ENCODE measurements around the gene SPATA46. TPM values are rescaled to one million over a fixed set of nuclear protein-coding genes. Genes with fewer than 3 reads are reported as not detected.

Gene SPATA46
- total RNA-seq, 4 donors from 2014 or later: not detected

DNA sequence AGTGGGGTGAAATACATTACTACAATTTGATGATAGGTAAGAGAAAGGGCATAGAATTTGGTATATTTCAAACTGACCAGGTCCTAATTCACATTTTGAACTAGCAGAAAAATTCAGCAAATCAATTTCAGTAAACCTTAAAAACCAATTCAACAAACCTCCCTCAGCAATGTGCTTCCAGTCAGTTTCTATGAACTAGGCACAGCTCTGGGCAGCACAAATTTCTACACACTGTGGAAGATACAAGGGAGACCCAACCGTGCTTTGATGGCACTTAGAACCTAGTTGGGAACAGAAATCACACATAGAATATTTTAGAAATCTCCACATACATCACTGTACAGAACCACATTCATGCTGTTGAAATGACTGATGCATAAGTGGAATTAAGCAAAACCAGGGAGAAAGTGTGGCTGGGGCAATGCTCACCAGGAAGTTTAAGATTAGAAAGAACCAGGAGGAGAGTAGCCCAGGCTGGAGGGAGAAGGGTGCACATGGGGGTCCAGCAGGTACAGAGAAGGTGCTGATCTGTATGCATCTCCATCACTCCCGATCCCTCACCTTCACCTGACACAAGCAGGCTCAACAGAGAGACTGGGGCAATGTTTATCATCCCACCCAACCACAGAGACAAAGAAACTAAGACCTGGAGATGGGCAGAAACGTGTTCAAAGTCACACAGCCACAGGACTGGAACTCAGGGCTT lies 19.7 kb upstream of the SPATA46 start:
- in situ Hi-C loops (cut with MboI; ENCODE audit: low pct_ligation_motif_present in 1 of 4, low pct_unique_long_range_greater_than_20kb in 1 of 4, low sequenced_read_pairs in 3 of 4): loop anchor here in 2 of 4 donors (10.0 to 25.0 kb wide), 2 partner anchors 342 to 609 kb away; no protein-coding TSS in a partner anchor
- 63 to 83% methylated on average over 2 to 3 of the region's 3 CpGs for WGBS, 2 donors (ENCODE audit: low coverage in 1 of 2)

DNA sequence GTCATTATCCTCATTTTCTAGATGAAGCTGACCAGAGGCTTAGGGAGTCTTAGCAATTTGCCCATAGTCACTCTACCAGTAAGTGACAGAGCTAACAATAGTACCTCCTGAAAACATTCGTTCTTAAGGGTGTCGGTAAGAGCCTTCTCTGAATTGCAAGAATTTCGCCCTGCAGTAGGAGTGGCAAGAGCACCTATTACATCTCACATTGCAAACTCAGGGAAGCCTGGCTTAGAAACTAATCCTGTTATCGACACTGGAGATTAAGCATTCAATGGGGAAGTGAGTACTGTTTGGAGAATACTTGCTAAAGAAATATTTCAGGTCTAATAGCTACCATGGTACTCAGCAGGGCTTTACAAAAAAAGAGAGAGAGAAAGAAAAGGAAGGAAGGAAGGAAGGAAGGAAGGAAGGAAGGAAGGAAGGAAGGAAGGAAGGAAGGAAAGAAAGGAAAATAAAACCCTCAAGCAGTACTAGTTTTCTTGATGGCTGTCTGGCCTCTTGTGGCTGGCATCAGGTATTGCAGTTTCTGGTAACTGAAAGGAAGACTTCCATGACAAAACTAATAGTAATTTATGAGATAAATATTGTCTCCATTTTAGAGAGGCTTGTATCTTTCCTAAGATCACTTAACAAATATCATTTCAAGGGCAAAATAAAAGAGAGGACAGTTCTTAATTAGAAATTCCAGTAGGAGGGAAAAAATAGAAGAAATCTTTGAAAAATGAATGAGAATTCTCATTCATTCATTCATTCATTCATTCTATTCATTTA lies 15.3 kb upstream of the SPATA46 start:
- TF ChIP-seq, protein P1, sequence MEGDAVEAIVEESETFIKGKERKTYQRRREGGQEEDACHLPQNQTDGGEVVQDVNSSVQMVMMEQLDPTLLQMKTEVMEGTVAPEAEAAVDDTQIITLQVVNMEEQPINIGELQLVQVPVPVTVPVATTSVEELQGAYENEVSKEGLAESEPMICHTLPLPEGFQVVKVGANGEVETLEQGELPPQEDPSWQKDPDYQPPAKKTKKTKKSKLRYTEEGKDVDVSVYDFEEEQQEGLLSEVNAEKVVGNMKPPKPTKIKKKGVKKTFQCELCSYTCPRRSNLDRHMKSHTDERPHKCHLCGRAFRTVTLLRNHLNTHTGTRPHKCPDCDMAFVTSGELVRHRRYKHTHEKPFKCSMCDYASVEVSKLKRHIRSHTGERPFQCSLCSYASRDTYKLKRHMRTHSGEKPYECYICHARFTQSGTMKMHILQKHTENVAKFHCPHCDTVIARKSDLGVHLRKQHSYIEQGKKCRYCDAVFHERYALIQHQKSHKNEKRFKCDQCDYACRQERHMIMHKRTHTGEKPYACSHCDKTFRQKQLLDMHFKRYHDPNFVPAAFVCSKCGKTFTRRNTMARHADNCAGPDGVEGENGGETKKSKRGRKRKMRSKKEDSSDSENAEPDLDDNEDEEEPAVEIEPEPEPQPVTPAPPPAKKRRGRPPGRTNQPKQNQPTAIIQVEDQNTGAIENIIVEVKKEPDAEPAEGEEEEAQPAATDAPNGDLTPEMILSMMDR (IDR thresholded peaks at IDR 0.05): peak; percentile 80 to 95 (median 83)
- TF ChIP-seq POLR2A (IDR thresholded peaks at IDR 0.05): no peak
- Histone ChIP-seq H3K27ac (no peak overlapping the region), H3K36me3 (no peaks in the 10 kb centered on the region), H3K4me1 (peaks cover 3 to 21% (median 5%) of the 10 kb centered on the region in 4 donors), H3K4me3 (no peak overlapping the region), H3K9me3 (no peaks in the 10 kb centered on the region), H3K27me3 (peaks cover 8% of the 10 kb centered on the region)
- intact Hi-C loops (cut with DNase I; ENCODE audit: low total_unique reads): no loop called here
- no peak for DNase-seq
- 55% methylated on average over 4 of the region's 4 CpGs; no CpG with 5 or more reads in 1 of the 2 donors for WGBS, 2 donors (ENCODE audit: low coverage in 1 of 2)
- in situ Hi-C loops (cut with MboI; ENCODE audit: low pct_ligation_motif_present in 1 of 4, low pct_unique_long_range_greater_than_20kb in 1 of 4, low sequenced_read_pairs in 3 of 4): loop anchor here in 2 of 4 donors (10.0 to 25.0 kb wide), 2 partner anchors 337 to 605 kb away; no protein-coding TSS in a partner anchor

More for the DNA sequence above, 19.7 kb upstream of the SPATA46 start:
- intact Hi-C loops (cut with DNase I; ENCODE audit: low total_unique reads): loop anchor here (5.0 kb wide), 1 partner anchor 339 kb away; no protein-coding TSS in a partner anchor
- TF ChIP-seq EP300 (IDR thresholded peaks at IDR 0.05; ENCODE audit: low read depth) (no peak), POLR2AphosphoS5 (IDR thresholded peaks at IDR 0.05) (no peak), POLR2A (IDR thresholded peaks at IDR 0.05) (no peak)
- TF ChIP-seq, protein P1 (IDR thresholded peaks at IDR 0.05): no peak
- no peak for DNase-seq
- H3K27me3 ChIP-seq: peaks cover 8% of the 10 kb centered on the region
- H3K36me3 ChIP-seq: no peaks in the 10 kb centered on the region
- H3K4me3 ChIP-seq: no peak overlapping the region
- H3K27ac ChIP-seq: no peak overlapping the region
- H3K4me1 ChIP-seq: peaks cover 0 to 6% (median 0%) of the 10 kb centered on the region in 4 donors
- no peaks in the 10 kb centered on the region for H3K9me3 ChIP-seq

DNA sequence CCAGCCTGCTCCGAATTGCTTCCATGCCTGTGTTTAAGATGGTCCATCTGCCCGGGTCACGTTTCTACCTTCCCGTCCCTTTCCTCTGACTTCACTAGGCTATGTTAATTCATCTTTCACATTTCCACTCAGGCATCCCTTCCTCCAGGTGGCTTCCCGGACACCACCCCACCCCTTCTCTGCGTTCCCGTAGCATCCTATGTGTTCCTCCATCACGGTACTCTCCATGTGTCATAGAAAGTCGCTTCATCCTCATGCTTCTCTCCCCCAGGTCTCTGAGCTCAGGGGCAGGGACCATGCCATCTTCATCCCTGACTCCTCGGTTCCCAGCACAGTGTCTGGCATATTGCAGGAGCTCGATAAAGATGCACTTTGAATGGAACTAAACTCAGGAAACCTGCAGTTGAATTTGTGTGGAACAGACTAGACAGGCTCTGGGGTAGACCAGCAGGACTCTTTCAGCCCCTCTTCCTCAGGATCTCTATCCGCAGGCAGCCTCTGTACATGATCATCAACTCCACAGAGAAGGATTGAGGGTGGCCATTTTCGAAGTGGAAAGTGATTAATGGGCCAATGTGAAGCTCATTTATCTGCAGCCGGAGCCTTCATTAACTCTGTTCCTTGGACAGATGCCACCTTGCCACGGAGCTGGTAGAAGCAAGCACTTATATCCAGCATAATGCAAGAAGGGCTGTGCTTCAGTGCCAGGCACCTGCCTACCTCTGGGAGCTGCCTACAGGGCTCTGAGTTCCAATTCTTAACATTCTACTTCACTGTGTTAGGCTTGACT lies 13.9 kb upstream of the SPATA46 start:
- TF ChIP-seq, protein P1 (IDR thresholded peaks at IDR 0.05): no peak
- TF ChIP-seq POLR2AphosphoS5 (IDR thresholded peaks at IDR 0.05) (no peak), EP300 (IDR thresholded peaks at IDR 0.05; ENCODE audit: low read depth) (no peak), POLR2A (IDR thresholded peaks at IDR 0.05) (no peak)
- peaks cover 3 to 21% (median 5%) of the 10 kb centered on the region in 4 donors for H3K4me1 ChIP-seq
- no peaks in the 10 kb centered on the region for H3K9me3 ChIP-seq
- H3K4me3 ChIP-seq: no peak overlapping the region
- peaks cover 8% of the 10 kb centered on the region for H3K27me3 ChIP-seq
- no peaks in the 10 kb centered on the region for H3K36me3 ChIP-seq
- 74 to 79% methylated on average over 5 to 15 of the region's 15 CpGs for WGBS, 2 donors (ENCODE audit: low coverage in 1 of 2)
- H3K27ac ChIP-seq: no peak overlapping the region
- no peak for DNase-seq
- in situ Hi-C loops (cut with MboI; ENCODE audit: low pct_ligation_motif_present in 1 of 4, low pct_unique_long_range_greater_than_20kb in 1 of 4, low sequenced_read_pairs in 3 of 4) (loop anchor here in 2 of 4 donors (10.0 to 25.0 kb wide), 2 partner anchors 336 to 603 kb away; no protein-coding TSS in a partner anchor), intact Hi-C loops (cut with DNase I; ENCODE audit: low total_unique reads) (no loop called here)
